ENCODE measurements around the gene UGT1A9. TPM values are rescaled to one million over a fixed set of nuclear protein-coding genes. Genes with fewer than 3 reads are reported as not detected.

The UGT1A9 gene
- total and polyA plus RNA-seq, 7 donors = 0.36 TPM; not detected in 6

GRCh38 chr2:233668605-233669260, 3.0 kb upstream of the UGT1A9 start:
- no peaks in the 10 kb centered on the region for H3K27me3 ChIP-seq
- no peak overlapping the region for H3K4me3 ChIP-seq
- 92 to 94% methylated on average over 4 of the region's 4 CpGs for WGBS, 2 donors
- no peak for DNase-seq
- H3K27ac ChIP-seq = no peak overlapping the region
- intact Hi-C loops (cut with DNase I) = no loop called here
- no peaks in the 10 kb centered on the region for H3K4me1 ChIP-seq
- no peaks in the 10 kb centered on the region for H3K9me3 ChIP-seq
- no peaks in the 10 kb centered on the region for H3K36me3 ChIP-seq
- no peak for TF ChIP-seq CTCF (IDR thresholded peaks at IDR 0.05)
- no peak for TF ChIP-seq POLR2AphosphoS5 (IDR thresholded peaks at IDR 0.05)
- no peak for TF ChIP-seq EP300 (IDR thresholded peaks at IDR 0.05)
- no peak for TF ChIP-seq POLR2A (IDR thresholded peaks at IDR 0.05)

GRCh38 chr2:233672886-233673285, 1.2 kb downstream of the UGT1A9 start:
- Histone ChIP-seq H3K27ac (no peak overlapping the region), H3K27me3 (no peaks in the 10 kb centered on the region), H3K9me3 (no peaks in the 10 kb centered on the region), H3K4me3 (no peak overlapping the region), H3K36me3 (no peaks in the 10 kb centered on the region), H3K4me1 (no peaks in the 10 kb centered on the region)
- intact Hi-C loops (cut with DNase I) = no loop called here
- DNase-seq = no peak
- 76 to 80% methylated on average over 3 of the region's 3 CpGs for WGBS, 2 donors
- TF ChIP-seq EP300 (IDR thresholded peaks at IDR 0.05) (no peak), CTCF (IDR thresholded peaks at IDR 0.05) (no peak), POLR2AphosphoS5 (IDR thresholded peaks at IDR 0.05) (no peak), POLR2A (IDR thresholded peaks at IDR 0.05) (no peak)

GRCh38 chr2:233673896-233674295, 2.2 kb downstream of the UGT1A9 start:
- no peaks in the 10 kb centered on the region for H3K4me1 ChIP-seq
- no peak for TF ChIP-seq CTCF (IDR thresholded peaks at IDR 0.05)
- no peak for TF ChIP-seq POLR2AphosphoS5 (IDR thresholded peaks at IDR 0.05)
- no peak overlapping the region for H3K4me3 ChIP-seq
- no peaks in the 10 kb centered on the region for H3K27me3 ChIP-seq
- no peak overlapping the region for H3K27ac ChIP-seq
- H3K36me3 ChIP-seq = no peaks in the 10 kb centered on the region
- intact Hi-C loops (cut with DNase I) = no loop called here
- no peak for DNase-seq
- H3K9me3 ChIP-seq = no peaks in the 10 kb centered on the region

DNA sequence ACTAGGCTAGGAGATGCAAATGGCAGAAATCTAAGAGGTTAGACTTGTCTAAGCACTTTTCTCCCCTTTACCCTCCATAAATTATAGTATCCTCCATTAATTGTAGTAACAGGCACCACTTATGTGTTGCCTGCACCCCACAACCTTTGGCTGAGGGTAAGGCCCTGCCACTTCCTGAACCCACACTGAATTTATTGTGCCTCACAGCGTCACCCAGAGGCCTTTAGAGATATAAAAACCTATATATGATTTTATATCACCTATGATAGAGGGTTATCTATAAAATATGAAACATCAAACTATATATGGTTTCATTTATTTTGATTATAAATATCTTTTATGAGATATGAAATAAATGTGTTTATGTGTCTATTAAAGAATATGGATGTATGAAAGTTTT, 2.6 kb downstream of the UGT1A9 start:
- WGBS, 2 donors = 37 to 42% methylated on average over 1 of the region's 1 CpG
- DNase-seq = no peak
- intact Hi-C loops (cut with DNase I) = no loop called here

More for the DNA sequence above, 2.6 kb downstream of the UGT1A9 start:
- Histone ChIP-seq H3K4me1 (no peaks in the 10 kb centered on the region), H3K36me3 (no peaks in the 10 kb centered on the region), H3K27ac (no peak overlapping the region), H3K9me3 (no peaks in the 10 kb centered on the region), H3K4me3 (no peak overlapping the region), H3K27me3 (no peaks in the 10 kb centered on the region)
- TF ChIP-seq EP300 (IDR thresholded peaks at IDR 0.05) = no peak
- TF ChIP-seq POLR2AphosphoS5 (IDR thresholded peaks at IDR 0.05) = no peak
- TF ChIP-seq CTCF (IDR thresholded peaks at IDR 0.05) = no peak
- no peak for TF ChIP-seq POLR2A (IDR thresholded peaks at IDR 0.05)
